Kidney (tissue), 14 donors: ENCODE results near the gene PDSS1. TPM values are rescaled to one million over a fixed set of nuclear protein-coding genes. Genes with fewer than 3 reads are reported as not detected.
"Not testable (repeated sequence)": the region's sequence is repeated elsewhere in the genome, so short reads cannot be mapped to it uniquely, and the experiment has no call there.

Experiments used
- DNase-seq, 5 donors: peaks; one replicate each; pipeline ENCODE4 v3.0.0-alpha.2; 2013 to 2020
- FAIRE-seq: peaks from 2 replicates; lab custom pipeline; 2012; peaks lifted over from hg19 to GRCh38; lab: Jason Lieb, UNC
- H3K27ac ChIP-seq, 2 donors: one replicate each; pipeline ENCODE4 v1.7.0; 2013; ENCODE audit warnings: low read depth in 2 of 2, low read length in 2 of 2, inconsistent platforms in 1 of 2
- H3K27me3 ChIP-seq: one replicate; pipeline ENCODE4 v1.7.1; 2013; ENCODE audit warnings: low read length, inconsistent platforms; ENCODE audit not compliant: control insufficient read depth, insufficient read depth
- H3K36me3 ChIP-seq, 3 donors: one replicate each; pipeline versions ENCODE4 v1.7.0 to v1.7.1; 2013; ENCODE audit warnings: low read length in 3 of 3, control low read depth in 1 of 3, inconsistent platforms in 1 of 3; ENCODE audit not compliant: insufficient read depth in 3 of 3, control insufficient read depth in 2 of 3
- H3K4me1 ChIP-seq, 3 donors: one replicate each; pipeline versions ENCODE4 v1.7.0 to v1.7.1; 2013; ENCODE audit warnings: low read length in 3 of 3, inconsistent platforms in 1 of 3, low read depth in 1 of 3; ENCODE audit not compliant: control insufficient read depth in 2 of 3, insufficient read depth in 2 of 3
- H3K4me3 ChIP-seq, 3 donors: one replicate each; pipeline versions ENCODE4 v1.7.0 to v1.8.1; 2013; ENCODE audit warnings: low read length in 3 of 3, control low read depth in 1 of 3, inconsistent platforms in 1 of 3
- H3K9ac ChIP-seq, 3 donors: one replicate each; pipeline versions ENCODE4 v1.7.0 to v1.7.1; 2013; ENCODE audit warnings: low read length in 3 of 3, control low read depth in 1 of 3, inconsistent platforms in 1 of 3
- H3K9me3 ChIP-seq, 3 donors: one replicate each; pipeline versions ENCODE4 v1.7.0 to v1.7.1; 2013; ENCODE audit warnings: low read length in 3 of 3, control low read depth in 1 of 3, inconsistent platforms in 1 of 3; ENCODE audit not compliant: control insufficient read depth in 2 of 3, insufficient read depth in 1 of 3
- intact Hi-C: fragments of 100-400 bp; cut with DNase I; formaldehyde crosslinking; loops from one replicate; pipeline ENCODE4 v1.11.1; 2022
- polyA plus RNA-seq: library from polyadenylated mRNA; stranded (reverse); fragments of 350-450 nt; fragmentation: Illumina TruSeq; extraction: RNeasy Lipid Tissue Mini Kit (QIAGEN cat#74804); gene quantifications from one replicate; pipeline ENCODE4 v1.2.3, GENCODE V29; 2014; ENCODE audit warnings: low read depth, low replicate concordance; ENCODE audit not compliant: insufficient read depth
- total RNA-seq: library from RNA; stranded (reverse); fragmentation: NEBNext Ultra II Directional; extraction: Animal tissue kit (Norgen Biotek cat#: 25700); gene quantifications from one replicate; pipeline ENCODE4 v1.2.1, GENCODE V29; 2021
- TF ChIP-seq, protein P1 (sequence below): IDR thresholded peaks from 3 replicates; pipeline ENCODE4 v1.5.1; 2012; ENCODE audit warnings: mild to moderate bottlenecking, moderate library complexity, borderline replicate concordance; ENCODE audit not compliant: insufficient read depth; ENCODE audit errors: extremely low read depth
- donor health status: control.
- donor health status: control.
- donor health status: control.
- donor health status: control.
- donor health status: control.
- donor health status: DM: yes; HTN: yes; CAD: no.
- donor health status: Normal renal cell carcinoma (clear cell type).

PDSS1 gene
- total and polyA plus RNA-seq, 2 donors from 2014 or later, result 5.2 to 11.8 TPM

DNA sequence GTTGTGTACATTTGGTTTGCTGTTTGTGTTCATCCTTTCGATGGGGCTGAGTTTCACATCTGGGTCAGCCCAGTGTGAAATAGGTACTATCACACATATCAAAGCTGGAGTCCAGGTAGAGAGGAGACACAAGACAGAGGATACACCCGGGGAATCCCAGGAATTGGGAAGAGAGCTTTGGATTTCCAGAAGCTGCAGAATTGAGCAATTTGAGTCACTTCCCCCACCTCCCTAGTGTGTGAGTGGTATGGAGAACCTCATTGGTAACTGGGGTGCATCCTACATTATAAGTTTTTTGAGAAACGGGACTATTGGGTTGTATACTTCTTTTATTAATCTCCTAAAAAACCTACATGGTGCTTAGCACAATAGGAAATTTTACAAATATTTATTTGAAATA is 12.1 kb upstream of the PDSS1 start:
- H3K9ac ChIP-seq, result no peak overlapping the region
- no peaks in the 10 kb centered on the region for H3K36me3 ChIP-seq
- FAIRE-seq (no peak), DNase-seq (no peak)
- intact Hi-C loops, result no loop called here
- H3K4me1 ChIP-seq, result no peaks in the 10 kb centered on the region
- H3K27ac ChIP-seq, result no peak overlapping the region
- H3K9me3 ChIP-seq, result no peaks in the 10 kb centered on the region
- TF ChIP-seq, protein P1, sequence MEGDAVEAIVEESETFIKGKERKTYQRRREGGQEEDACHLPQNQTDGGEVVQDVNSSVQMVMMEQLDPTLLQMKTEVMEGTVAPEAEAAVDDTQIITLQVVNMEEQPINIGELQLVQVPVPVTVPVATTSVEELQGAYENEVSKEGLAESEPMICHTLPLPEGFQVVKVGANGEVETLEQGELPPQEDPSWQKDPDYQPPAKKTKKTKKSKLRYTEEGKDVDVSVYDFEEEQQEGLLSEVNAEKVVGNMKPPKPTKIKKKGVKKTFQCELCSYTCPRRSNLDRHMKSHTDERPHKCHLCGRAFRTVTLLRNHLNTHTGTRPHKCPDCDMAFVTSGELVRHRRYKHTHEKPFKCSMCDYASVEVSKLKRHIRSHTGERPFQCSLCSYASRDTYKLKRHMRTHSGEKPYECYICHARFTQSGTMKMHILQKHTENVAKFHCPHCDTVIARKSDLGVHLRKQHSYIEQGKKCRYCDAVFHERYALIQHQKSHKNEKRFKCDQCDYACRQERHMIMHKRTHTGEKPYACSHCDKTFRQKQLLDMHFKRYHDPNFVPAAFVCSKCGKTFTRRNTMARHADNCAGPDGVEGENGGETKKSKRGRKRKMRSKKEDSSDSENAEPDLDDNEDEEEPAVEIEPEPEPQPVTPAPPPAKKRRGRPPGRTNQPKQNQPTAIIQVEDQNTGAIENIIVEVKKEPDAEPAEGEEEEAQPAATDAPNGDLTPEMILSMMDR, result no peak
- H3K4me3 ChIP-seq, result no peak overlapping the region
- H3K27me3 ChIP-seq, result no peaks in the 10 kb centered on the region

DNA sequence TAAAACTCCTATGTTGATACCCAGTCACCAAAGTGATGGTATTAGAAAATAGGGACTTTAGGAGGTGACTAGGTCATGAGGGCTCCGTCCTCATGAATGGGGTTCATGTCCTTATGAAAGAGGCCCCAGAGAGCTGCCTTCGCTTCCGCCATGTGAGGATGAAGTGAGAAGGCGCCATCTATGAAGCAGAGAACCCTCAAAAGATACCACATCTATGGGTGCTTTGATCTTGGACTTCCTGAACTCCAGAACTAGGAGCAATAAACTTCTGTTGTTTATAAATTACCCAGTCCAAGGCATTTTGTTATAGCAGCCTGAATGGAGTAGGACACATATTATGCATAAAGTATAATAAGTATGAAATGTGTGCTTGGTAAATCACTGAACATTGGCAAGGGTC is 8.1 kb upstream of the PDSS1 start:
- no peaks in the 10 kb centered on the region for H3K9me3 ChIP-seq
- H3K36me3 ChIP-seq, result no peaks in the 10 kb centered on the region
- H3K27me3 ChIP-seq, result no peaks in the 10 kb centered on the region
- H3K9ac ChIP-seq, result no peak overlapping the region
- no peak for FAIRE-seq
- TF ChIP-seq, protein P1, result no peak
- H3K4me3 ChIP-seq, result no peak overlapping the region
- H3K27ac ChIP-seq, result no peak overlapping the region
- no peak for DNase-seq
- H3K4me1 ChIP-seq, result no peaks in the 10 kb centered on the region
- intact Hi-C loops, result no loop called here

DNA sequence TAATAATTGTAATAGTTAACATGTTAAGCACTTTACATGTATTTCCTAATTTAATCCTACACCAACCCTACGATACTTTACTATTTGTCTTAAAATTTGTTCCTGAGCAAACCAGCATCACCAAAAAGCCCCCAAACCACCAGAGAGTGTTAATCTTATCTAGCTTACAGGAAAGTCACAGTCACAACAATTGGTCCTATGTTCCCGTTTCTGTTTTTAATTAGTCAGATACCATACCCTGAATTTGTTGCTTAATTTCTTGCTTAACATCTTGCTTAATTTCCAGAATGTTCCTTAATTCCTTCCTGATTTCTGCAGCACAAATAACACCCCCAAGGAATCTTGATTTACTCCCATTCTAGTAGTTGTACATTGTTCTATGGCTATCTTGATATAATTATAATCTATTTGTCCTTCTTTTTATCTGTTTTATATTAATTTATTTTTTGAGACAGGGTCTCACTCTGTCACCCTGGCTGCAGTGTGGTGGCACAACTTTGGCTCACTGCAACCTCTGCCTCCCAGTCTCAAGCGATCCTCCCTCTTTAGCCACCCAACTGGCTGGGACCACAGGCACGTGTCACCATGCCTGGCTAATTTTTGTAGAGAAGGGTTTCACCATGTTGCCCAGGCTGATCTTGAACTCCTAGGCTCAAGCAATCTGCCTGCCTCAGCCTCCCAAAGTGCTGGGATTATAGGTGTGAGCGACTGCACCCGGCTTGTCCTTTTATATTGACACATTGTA is 6.6 kb upstream of the PDSS1 start:
- no peak overlapping the region for H3K4me3 ChIP-seq
- intact Hi-C loops, result no loop called here
- TF ChIP-seq, protein P1, result no peak
- DNase-seq (no peak), FAIRE-seq (no peak)
- H3K9ac ChIP-seq, result no peak overlapping the region
- H3K9me3 ChIP-seq, result no peaks in the 10 kb centered on the region
- no peaks in the 10 kb centered on the region for H3K4me1 ChIP-seq
- H3K27me3 ChIP-seq, result no peaks in the 10 kb centered on the region
- no peaks in the 10 kb centered on the region for H3K36me3 ChIP-seq
- H3K27ac ChIP-seq, result no peak overlapping the region

DNA sequence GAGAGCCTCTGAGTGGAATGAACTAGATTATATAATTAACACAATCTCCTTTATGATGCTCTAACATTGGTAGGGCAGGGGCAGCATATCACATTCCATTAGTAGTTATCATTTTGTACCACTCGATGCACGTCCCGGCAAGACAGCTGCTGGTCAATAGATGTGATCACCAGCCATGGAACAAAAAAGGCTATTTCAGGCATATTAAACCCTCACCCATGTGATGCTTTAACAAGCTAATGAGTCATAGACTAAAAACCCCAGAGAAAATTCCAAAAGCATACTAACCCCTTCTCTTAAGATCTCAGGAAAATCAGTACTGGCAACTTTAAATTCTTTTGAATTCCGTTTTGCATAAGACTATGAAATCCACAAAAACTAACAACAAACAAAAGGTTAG is 3.0 kb upstream of the PDSS1 start:
- H3K9ac ChIP-seq, H3K4me1 ChIP-seq, FAIRE-seq, H3K27me3 ChIP-seq, H3K27ac ChIP-seq, H3K36me3 ChIP-seq, intact Hi-C loops, DNase-seq, H3K4me3 ChIP-seq, H3K9me3 ChIP-seq: not testable (repeated sequence)
